Fibroblast of skin of scalp (primary cell): ENCODE measurements around the gene NEB.

Experiments
- DNase-seq: peaks from one replicate; pipeline ENCODE4 v3.0.0-alpha.2; 2013

NEB gene

GRCh38 chr2:151549191-151549590, 185.1 kb downstream of the NEB start:
- no peak for DNase-seq

GRCh38 chr2:151544449-151544848, 189.8 kb downstream of the NEB start:
- peak; percentile 9 for DNase-seq

DNA sequence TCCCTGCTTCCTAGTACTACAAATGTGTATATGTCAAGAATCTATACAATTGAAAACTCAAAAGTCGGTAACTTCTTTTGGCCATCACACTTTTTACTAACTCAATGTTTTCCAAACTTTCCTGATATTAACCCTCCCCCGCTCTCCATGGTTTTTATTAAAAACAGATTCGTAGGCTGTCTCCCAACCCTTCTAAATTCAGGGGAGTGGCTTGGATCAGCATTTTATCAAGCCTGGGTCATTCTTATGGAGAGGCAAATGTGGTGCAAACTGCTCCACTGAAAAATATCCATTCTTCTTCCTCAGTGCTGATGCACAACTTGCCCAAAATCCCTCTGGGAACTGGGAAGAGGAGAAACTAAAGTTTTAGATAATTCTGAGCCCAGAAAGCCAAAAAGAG, 190.4 kb downstream of the NEB start:
- peak; percentile 51 for DNase-seq

GRCh38 chr2:151534001-151534400, 200.3 kb downstream of the NEB start:
- DNase-seq, result no peak

DNA sequence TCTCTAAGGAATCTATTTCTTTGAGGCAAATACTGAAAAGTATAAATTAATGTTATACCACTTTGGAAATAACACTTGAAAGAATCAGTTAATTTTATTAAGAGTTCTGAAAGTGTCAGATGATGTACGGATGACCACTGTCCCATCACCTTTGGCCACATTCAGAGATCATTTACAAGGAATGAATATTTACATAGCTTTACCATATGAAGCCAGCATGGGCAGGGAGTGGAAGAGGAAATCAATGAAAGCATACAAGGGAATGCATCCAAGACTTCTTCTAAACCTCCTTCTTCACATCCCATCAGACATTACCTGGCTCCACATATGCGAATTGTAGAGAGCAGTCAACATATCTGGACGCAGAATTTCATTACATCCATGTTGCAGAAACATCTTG, 201.1 kb downstream of the NEB start:
- DNase-seq, result no peak

- no peak for DNase-seq
Measured at GRCh38 chr2:151526572-151527090, 207.6 kb downstream of the NEB start.

GRCh38 chr2:151525821-151526373, 208.4 kb downstream of the NEB start:
- DNase-seq, result no peak

DNA sequence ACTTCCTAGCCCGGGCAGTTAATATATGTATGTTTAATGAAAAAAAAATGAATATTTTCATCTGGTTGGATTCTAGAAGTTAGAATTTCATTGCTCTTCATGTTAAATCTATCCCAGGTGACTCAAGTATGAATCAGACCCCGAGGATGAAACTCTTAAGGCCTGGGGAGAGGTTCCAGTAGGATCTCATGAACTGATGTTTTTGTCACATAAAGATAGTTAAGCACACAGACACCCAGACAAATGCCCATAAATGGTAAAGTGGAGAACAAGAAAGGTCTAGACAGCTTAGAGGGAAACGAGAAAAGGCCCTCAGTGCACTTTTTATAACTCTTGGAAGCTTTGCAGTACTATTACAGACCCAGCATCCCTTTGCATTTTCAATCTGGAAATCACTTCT, 210.4 kb downstream of the NEB start:
- DNase-seq, result peak; percentile 58

DNA sequence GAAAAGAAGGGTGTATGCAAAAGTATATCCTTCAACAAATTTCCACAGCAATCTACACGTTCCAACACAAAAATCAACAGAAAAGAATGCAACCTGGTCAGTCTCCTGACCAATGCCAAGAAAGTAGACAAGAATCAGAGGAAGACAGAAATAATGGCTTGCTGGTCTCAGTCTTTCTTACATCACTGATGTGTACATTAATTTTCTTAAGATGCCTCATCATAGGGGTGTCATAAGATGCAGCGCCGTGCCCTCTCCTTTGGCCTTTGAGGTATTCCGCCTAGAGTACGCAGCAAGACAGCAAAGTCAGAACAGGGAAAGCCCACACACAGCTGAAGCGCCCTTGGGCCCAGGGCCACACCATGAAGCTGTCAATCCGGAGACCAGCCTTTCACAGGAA, 211.7 kb downstream of the NEB start:
- no peak for DNase-seq

- no peak for DNase-seq
Measured at GRCh38 chr2:151520976-151521375, 213.3 kb downstream of the NEB start.

- peak; percentile 5 for DNase-seq
Measured at GRCh38 chr2:151518802-151519201, 215.5 kb downstream of the NEB start.

DNA sequence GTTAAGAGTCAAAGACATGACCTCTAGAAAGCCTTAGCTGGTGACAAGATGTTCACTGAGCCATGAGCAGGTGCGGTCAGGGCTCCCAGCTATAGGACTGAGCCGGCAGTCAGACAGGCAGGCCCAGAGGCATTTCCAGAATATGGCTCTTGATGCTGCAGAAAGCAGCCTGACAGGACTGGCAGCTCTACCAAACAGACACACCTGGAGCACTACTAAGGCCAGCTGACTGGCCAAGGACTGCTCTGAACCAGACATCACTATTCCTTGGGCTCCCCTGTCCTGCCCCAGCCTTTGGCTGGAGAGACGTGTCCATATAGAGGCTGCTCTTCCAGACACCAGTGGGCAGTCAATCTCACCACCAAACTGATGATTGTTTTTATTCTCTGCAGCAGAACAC, 225.8 kb downstream of the NEB start:
- DNase-seq, result no peak

- no peak for DNase-seq
Measured at GRCh38 chr2:151506170-151506569, 228.1 kb downstream of the NEB start.

DNA sequence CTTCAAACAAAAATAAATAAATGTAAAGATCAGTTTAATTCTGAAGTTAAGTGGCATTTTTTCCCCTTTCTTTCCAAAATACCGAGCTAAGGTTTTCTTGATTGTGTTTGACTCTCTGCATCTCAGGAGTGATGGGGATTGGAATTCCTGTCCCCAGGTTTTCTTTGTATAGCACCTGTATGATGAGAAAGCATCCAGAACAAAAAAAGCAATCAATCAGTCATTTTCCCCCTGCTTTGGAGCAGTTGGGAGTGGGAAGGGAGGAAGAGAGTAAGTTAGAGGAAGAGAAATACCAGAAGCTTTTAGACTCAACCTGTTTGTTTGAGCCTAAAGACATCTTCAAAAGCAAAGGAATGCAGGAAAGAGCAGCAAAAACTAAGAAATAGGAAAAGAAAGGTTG, 236.1 kb downstream of the NEB start:
- no peak for DNase-seq

DNA sequence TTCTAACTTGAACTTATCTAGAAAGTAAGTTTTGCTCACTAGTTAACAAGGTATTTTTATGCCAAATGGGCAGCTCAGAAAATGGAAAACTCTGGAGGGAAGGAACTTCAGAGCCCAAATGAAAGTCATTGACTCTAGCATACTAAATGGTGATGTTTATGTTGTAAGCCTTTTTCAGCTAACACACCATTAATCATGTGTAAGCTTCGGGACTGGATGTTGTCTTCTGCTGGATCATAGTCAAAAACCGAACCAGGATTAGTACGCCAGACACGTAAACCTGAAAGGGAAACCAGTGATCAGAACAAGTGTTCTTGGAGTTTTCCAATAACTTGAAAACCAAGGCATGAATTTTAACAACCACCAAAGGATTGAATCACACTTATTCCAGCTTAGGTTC, 242.8 kb downstream of the NEB start:
- no peak for DNase-seq

- DNase-seq, result no peak
Measured at GRCh38 chr2:151490276-151490675, 244.0 kb downstream of the NEB start.

- DNase-seq, result no peak
Measured at GRCh38 chr2:151486053-151486452, 248.2 kb downstream of the NEB start.

DNA sequence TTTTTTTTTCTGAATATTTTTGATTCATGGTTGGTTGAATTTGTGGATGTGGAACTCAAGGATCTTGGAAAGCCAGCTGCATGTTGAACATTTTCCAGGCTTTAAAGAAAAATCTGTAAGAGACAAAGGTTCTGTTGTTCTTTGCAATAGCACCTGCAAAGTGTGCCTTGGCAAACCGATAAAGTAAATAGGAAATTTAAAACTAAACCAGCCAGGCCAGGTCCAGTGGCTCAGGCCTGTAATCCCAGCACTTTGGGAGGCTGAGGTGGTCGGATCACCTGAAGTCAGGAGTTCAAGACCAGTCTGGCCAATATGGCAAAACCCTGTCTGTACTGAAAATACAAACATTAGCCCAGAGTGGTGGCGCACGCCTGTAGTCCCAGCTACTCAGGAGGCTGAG, 250.2 kb downstream of the NEB start:
- no peak for DNase-seq

DNA sequence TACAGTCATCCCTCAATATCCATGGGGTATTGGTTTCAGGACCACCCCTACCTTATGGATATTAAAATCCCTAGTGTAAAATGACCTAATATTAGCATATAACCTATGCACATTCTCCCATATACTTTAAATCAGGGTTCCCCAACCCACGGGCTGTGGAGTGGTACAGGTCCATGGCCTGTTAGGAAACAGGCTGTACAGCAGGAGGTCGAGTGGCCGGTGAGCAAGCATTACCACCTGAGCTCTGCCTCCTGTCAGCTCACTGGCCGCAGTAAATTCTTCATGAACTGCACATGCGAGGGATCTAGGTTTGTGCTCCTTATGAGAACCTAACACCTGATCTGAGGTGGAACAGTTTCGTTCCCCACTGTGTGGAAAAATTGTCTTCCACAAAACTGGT, 250.7 kb downstream of the NEB start:
- DNase-seq, result no peak

DNA sequence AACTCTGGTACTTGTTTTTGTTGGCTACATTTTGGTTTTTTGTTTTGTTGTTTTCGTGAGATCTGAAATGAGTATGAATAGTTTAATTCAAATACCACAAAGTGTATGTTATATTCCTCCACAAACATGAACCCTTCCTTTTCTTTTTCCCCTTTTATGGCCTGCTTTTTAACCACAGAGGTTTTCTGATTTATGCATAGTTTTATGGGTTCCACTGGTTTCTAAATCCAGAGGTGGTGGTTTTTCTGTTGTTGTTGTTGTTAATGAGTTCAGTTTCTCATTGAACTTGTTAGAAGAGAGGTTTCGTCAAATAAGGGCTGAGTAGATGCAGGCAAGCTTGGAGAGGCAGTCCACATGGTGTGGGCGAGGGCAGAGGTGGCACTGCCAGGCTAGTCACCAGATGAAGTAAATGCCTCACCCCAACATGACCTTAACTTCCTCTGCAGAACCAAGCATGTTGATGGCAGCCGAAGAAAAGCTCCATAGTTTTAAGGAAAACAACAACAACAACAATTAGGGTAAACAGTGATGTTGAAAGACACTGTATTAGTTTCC, 252.0 kb downstream of the NEB start:
- DNase-seq, result no peak

GRCh38 chr2:151481744-151482143, 252.5 kb downstream of the NEB start:
- no peak for DNase-seq

- DNase-seq, result peak; percentile 24
Measured at GRCh38 chr2:151478011-151478410, 256.3 kb downstream of the NEB start.

DNA sequence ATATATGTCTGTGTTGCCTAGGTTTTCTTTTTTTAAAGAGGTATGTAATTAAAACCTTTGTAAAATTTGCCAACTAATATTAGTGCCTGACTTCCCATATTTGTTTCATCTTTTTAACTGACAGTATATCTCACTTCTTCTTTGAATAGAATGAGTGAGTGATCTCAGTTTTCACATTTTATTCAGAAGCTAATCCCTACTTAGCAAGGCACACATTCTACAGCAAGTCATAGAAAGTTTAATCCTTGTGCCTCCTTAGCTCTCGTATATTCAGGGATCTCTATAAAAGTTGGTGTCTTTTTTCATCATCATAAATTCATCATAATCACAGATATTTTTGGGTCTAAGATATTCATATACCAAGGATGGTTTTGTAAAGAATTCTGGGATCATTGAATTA, 258.0 kb downstream of the NEB start:
- no peak for DNase-seq

GRCh38 chr2:151475071-151475470, 259.2 kb downstream of the NEB start:
- no peak for DNase-seq

GRCh38 chr2:151472966-151473365, 261.3 kb downstream of the NEB start:
- no peak for DNase-seq
